Smooth muscle cell (in vitro differentiated cells): ENCODE data around the gene SDK1. TPM values are rescaled to one million over a fixed set of nuclear protein-coding genes. Genes with fewer than 3 reads are reported as not detected.

Source experiments
- DNase-seq: peaks from one replicate; lab custom pipeline; 2025; ENCODE audit not compliant: unreplicated experiment; lab: John Stamatoyannopoulos, UW
- H2AFZ ChIP-seq: fragments of 200-600 bp; sonication (generic); 2 replicates; pipeline ENCODE4 v1.6.0; 2016; ENCODE audit warnings: antibody characterized with exemption, low read depth, mild to moderate bottlenecking
- H3F3A ChIP-seq: fragments of 200-600 bp; sonication (generic); 2 replicates; pipeline ENCODE4 v1.6.0; 2017; ENCODE audit warnings: antibody characterized with exemption, low read depth
- H3K27ac ChIP-seq: fragments of 200-600 bp; sonication (generic); 2 replicates; pipeline ENCODE4 v1.5.1; 2016; ENCODE audit warnings: low read depth, mild to moderate bottlenecking
- H3K27me3 ChIP-seq: fragments of 200-600 bp; sonication (generic); 2 replicates; pipeline ENCODE4 v1.6.1; 2016; ENCODE audit warnings: low read depth, mild to moderate bottlenecking
- H3K36me3 ChIP-seq: fragments of 200-600 bp; sonication (generic); 2 replicates; pipeline ENCODE4 v1.5.1; 2016; ENCODE audit warnings: low read depth
- H3K4me1 ChIP-seq: fragments of 200-600 bp; sonication (generic); 2 replicates; pipeline ENCODE4 v1.5.1; 2016; ENCODE audit warnings: low read depth
- H3K4me2 ChIP-seq: fragments of 200-600 bp; sonication (generic); 2 replicates; pipeline ENCODE4 v1.6.0; 2016; ENCODE audit warnings: mild to moderate bottlenecking
- H3K4me3 ChIP-seq: fragments of 200-600 bp; sonication (generic); 2 replicates; pipeline ENCODE4 v1.5.1; 2016; ENCODE audit warnings: mild to moderate bottlenecking
- H3K79me2 ChIP-seq: fragments of 200-600 bp; sonication (generic); 2 replicates; pipeline ENCODE4 v1.6.0; 2016; ENCODE audit warnings: low read depth, mild to moderate bottlenecking
- H3K9ac ChIP-seq: fragments of 200-600 bp; sonication (generic); 2 replicates; pipeline ENCODE4 v1.6.0; 2016; ENCODE audit warnings: low read depth
- H3K9me3 ChIP-seq: fragments of 200-600 bp; sonication (generic); replicated peaks from 2 replicates; pipeline ENCODE4 v1.5.1; 2016; ENCODE audit warnings: low read depth
- H4K20me1 ChIP-seq: fragments of 200-600 bp; sonication (generic); 2 replicates; pipeline ENCODE4 v1.6.0; 2016; ENCODE audit warnings: low read depth
- CTCF ChIP-seq: fragments of 200-600 bp; sonication (generic); IDR thresholded peaks from 2 replicates; pipeline ENCODE4 v1.5.1; 2017; ENCODE audit warnings: borderline replicate concordance, mild to moderate bottlenecking, antibody characterized with exemption; ENCODE audit not compliant: insufficient read depth, poor library complexity, severe bottlenecking
- WGBS: methylation state at CpG from one replicate; pipeline ENCODE4 v1.1.7; 2016; ENCODE audit warnings: low lambda C conversion rate; 5-methylcytosine and 5-hydroxymethylcytosine counted together
- polyA plus RNA-seq: library from polyadenylated mRNA; unstranded; fragments of >200 nt; fragmentation: Nextera tagmentation; extraction: Ambion mirVana; gene quantifications from 2 replicates; pipeline ENCODE4 v1.2.1, GENCODE V29; 2016
- total RNA-seq: library from RNA; depleted of rRNA; stranded (reverse); fragments of >200 nt; gene quantifications from 2 replicates; pipeline ENCODE4 v1.2.3, GENCODE V29; 2014

SDK1 gene
- total and polyA plus RNA-seq, 2 experiments from 2014 or later: 1.1 to 2.5 TPM

- Histone ChIP-seq H3K4me2 (no peak overlapping the region), H3K4me3 (no peak overlapping the region), H3K79me2 (no peaks in the 10 kb centered on the region), H3K27me3 (no peaks in the 10 kb centered on the region), H3K9me3 (no peaks in the 10 kb centered on the region), H3K36me3 (no peaks in the 10 kb centered on the region), H4K20me1 (no peaks in the 10 kb centered on the region), H2AFZ (no peak overlapping the region), H3K4me1 (peaks cover 10% of the 10 kb centered on the region), H3K9ac (no peak overlapping the region), H3F3A (no peaks in the 10 kb centered on the region), H3K27ac (no peak overlapping the region)
- 47% methylated on average over 3 of the region's 3 CpGs for WGBS
- TF ChIP-seq CTCF: no peak
- DNase-seq: no peak
These were observed 152.3 kb downstream of the SDK1 start for GRCh38 chr7:3453398-3453797.

- Histone ChIP-seq H3K27ac (peak overlapping the region; percentile 63), H3K27me3 (no peaks in the 10 kb centered on the region), H3K9ac (no peak overlapping the region), H3K9me3 (no peaks in the 10 kb centered on the region), H2AFZ (no peak overlapping the region), H3K79me2 (no peaks in the 10 kb centered on the region), H3K4me2 (no peak overlapping the region), H3K4me1 (no peaks in the 10 kb centered on the region), H3F3A (no peaks in the 10 kb centered on the region), H4K20me1 (no peaks in the 10 kb centered on the region), H3K4me3 (no peak overlapping the region), H3K36me3 (no peaks in the 10 kb centered on the region)
- DNase-seq: no peak
- no peak for TF ChIP-seq CTCF
- WGBS: 39% methylated on average over 1 of the region's 1 CpG
These were observed 154.9 kb downstream of the SDK1 start for GRCh38 chr7:3455806-3456595.

DNA sequence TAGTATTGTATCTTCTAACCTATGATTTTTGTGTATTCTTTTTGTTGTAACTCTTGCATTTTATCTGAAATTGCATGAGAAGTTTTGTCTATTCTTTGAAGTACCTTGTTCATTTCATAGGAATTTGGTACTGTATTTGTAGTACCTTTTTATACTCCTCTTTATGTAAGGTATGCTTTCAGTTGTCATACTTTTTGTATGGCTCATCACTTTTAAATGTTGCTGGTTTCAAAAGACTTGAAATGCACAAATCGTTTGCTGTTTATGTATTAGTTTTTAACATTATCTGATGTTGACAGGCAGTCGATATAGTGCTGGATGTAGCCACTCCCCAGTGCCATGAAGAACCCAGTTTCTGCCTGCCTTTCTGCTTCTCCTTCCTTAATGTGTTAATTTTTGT, 158.1 kb downstream of the SDK1 start:
- H3K4me1 ChIP-seq: no peaks in the 10 kb centered on the region
- H3K79me2 ChIP-seq: no peaks in the 10 kb centered on the region
- H3K27me3 ChIP-seq: no peaks in the 10 kb centered on the region
- H3K4me3 ChIP-seq: no peak overlapping the region
- DNase-seq: no peak
- WGBS: 80% methylated on average over 2 of the region's 2 CpGs
- no peaks in the 10 kb centered on the region for H3K9me3 ChIP-seq
- no peak overlapping the region for H3K9ac ChIP-seq
- H3K27ac ChIP-seq: no peak overlapping the region
- H3K36me3 ChIP-seq: no peaks in the 10 kb centered on the region
- no peak overlapping the region for H2AFZ ChIP-seq
- no peaks in the 10 kb centered on the region for H3F3A ChIP-seq
- no peaks in the 10 kb centered on the region for H4K20me1 ChIP-seq
- no peak overlapping the region for H3K4me2 ChIP-seq
- TF ChIP-seq CTCF: no peak

DNA sequence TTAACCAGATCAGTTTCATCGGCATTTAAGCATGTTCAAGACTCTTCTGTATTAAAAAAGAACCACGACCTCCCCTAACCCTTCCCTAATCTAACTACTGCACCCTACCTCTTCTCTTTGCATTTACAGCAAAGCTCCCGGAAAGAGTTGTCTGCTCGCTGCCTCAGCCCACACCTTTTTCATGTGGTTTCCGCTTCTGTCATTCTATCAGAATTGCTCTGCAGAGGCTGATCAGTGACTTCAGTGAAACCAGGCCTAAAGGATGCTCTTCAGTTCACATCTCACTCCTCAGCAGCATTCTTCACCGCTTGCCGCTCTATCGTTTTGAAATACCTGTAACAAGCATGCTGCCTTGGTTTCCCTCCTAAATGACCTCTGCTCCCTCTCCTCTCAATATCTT, 160.9 kb downstream of the SDK1 start:
- Histone ChIP-seq H3K79me2 (no peaks in the 10 kb centered on the region), H3K9me3 (no peaks in the 10 kb centered on the region), H3K27ac (no peak overlapping the region), H3K36me3 (no peaks in the 10 kb centered on the region), H3K27me3 (no peaks in the 10 kb centered on the region), H3K9ac (no peak overlapping the region), H3K4me3 (no peak overlapping the region), H4K20me1 (no peaks in the 10 kb centered on the region), H3K4me2 (no peak overlapping the region), H3K4me1 (no peaks in the 10 kb centered on the region), H3F3A (no peaks in the 10 kb centered on the region), H2AFZ (no peak overlapping the region)
- no peak for DNase-seq
- WGBS: 80% methylated on average over 8 of the region's 8 CpGs
- no peak for TF ChIP-seq CTCF
